CD1c-positive myeloid dendritic cell (primary cell): Measurements from ENCODE around the gene C15orf61.

Experiments
- DNase-seq: peaks from one replicate; pipeline ENCODE4 v3.0.0-alpha.2; 2016; ENCODE audit errors: extremely low spot score

C15orf61 gene

GRCh38 chr15:67512933-67513714, 7.8 kb upstream of the C15orf61 start:
- DNase-seq: no peak

GRCh38 chr15:67515090-67515489, 5.8 kb upstream of the C15orf61 start:
- no peak for DNase-seq

- no peak for DNase-seq
These were observed 5.4 kb upstream of the C15orf61 start for GRCh38 chr15:67515557-67515956.

- peak; percentile 62 for DNase-seq
These were observed 456 bp upstream of the C15orf61 start for GRCh38 chr15:67520321-67521028.

- peak; percentile 29 for DNase-seq
These were observed 1.0 kb downstream of the C15orf61 start for GRCh38 chr15:67521783-67522568.

GRCh38 chr15:67523330-67523729, 2.4 kb downstream of the C15orf61 start:
- DNase-seq: no peak

GRCh38 chr15:67524235-67524634, 3.3 kb downstream of the C15orf61 start:
- DNase-seq: no peak

GRCh38 chr15:67528513-67528912, 7.6 kb downstream of the C15orf61 start:
- no peak for DNase-seq

- DNase-seq: no peak
These were observed 10.5 kb downstream of the C15orf61 start for GRCh38 chr15:67531379-67531914.

- no peak for DNase-seq
These were observed 12.9 kb downstream of the C15orf61 start for GRCh38 chr15:67533873-67534272.

GRCh38 chr15:67534360-67534759, 13.4 kb downstream of the C15orf61 start:
- no peak for DNase-seq

- DNase-seq: no peak
These were observed 16.8 kb downstream of the C15orf61 start for GRCh38 chr15:67537771-67538170.

- peak; percentile 93 for DNase-seq
These were observed 21.8 kb downstream of the C15orf61 start, which contains the start of gene MAP2K5 for GRCh38 chr15:67542420-67543347. TSS of gene MAP2K5 (plus strand) at chr15:67542703. CDS start at chr15:67543336, 633 bp downstream.

- DNase-seq: no peak
These were observed 22.4 kb downstream of the C15orf61 start for GRCh38 chr15:67543348-67543718.

GRCh38 chr15:67544475-67544874, 23.5 kb downstream of the C15orf61 start:
- no peak for DNase-seq

GRCh38 chr15:67545864-67546263, 24.9 kb downstream of the C15orf61 start:
- DNase-seq: no peak

- no peak for DNase-seq
These were observed 26.1 kb downstream of the C15orf61 start for GRCh38 chr15:67547064-67547463.

- no peak for DNase-seq
These were observed 26.9 kb downstream of the C15orf61 start for GRCh38 chr15:67547836-67548235.

- DNase-seq: no peak
These were observed 27.4 kb downstream of the C15orf61 start for GRCh38 chr15:67548236-67548852.

- DNase-seq: peak; percentile 24
These were observed 28.1 kb downstream of the C15orf61 start for GRCh38 chr15:67548862-67549651.
